Measurements from ENCODE around the gene TRPC4AP.

Gene TRPC4AP

GRCh38 chr20:35003211-35004031 is 89.2 kb downstream of the TRPC4AP start:
- no peak for DNase-seq (ENCODE audit: low read depth in 1 of 2, low spot score in 1 of 2)

GRCh38 chr20:35002426-35003210 is 90.0 kb downstream of the TRPC4AP start:
- no peak for DNase-seq (ENCODE audit: low read depth in 1 of 2, low spot score in 1 of 2)

- DNase-seq (ENCODE audit: low read depth in 1 of 2, low spot score in 1 of 2) = no peak
Measured at GRCh38 chr20:35001596-35002362, 90.8 kb downstream of the TRPC4AP start.

- no peak for DNase-seq (ENCODE audit: low read depth in 1 of 2, low spot score in 1 of 2)
Measured at GRCh38 chr20:35000922-35001595, 91.5 kb downstream of the TRPC4AP start.

GRCh38 chr20:35000311-35000921 is 92.2 kb downstream of the TRPC4AP start:
- DNase-seq (ENCODE audit: low read depth in 1 of 2, low spot score in 1 of 2) = no peak

- DNase-seq (ENCODE audit: low read depth in 1 of 2, low spot score in 1 of 2) = no peak
Measured at GRCh38 chr20:34999782-35000181, 92.8 kb downstream of the TRPC4AP start.

GRCh38 chr20:34999021-34999451 is 93.6 kb downstream of the TRPC4AP start:
- no peak for DNase-seq (ENCODE audit: low read depth in 1 of 2, low spot score in 1 of 2)

GRCh38 chr20:34998331-34998950 is 94.2 kb downstream of the TRPC4AP start:
- DNase-seq (ENCODE audit: low read depth in 1 of 2, low spot score in 1 of 2) = no peak

GRCh38 chr20:34997774-34998173 is 94.8 kb downstream of the TRPC4AP start:
- no peak for DNase-seq (ENCODE audit: low read depth in 1 of 2, low spot score in 1 of 2)

- DNase-seq (ENCODE audit: low read depth in 1 of 2, low spot score in 1 of 2) = no peak
Measured at GRCh38 chr20:34997131-34997561, 95.5 kb downstream of the TRPC4AP start.

- no peak for DNase-seq (ENCODE audit: low read depth in 1 of 2, low spot score in 1 of 2)
Measured at GRCh38 chr20:34996243-34997028, 96.2 kb downstream of the TRPC4AP start.

GRCh38 chr20:34995696-34996095 is 96.9 kb downstream of the TRPC4AP start:
- DNase-seq (ENCODE audit: low read depth in 1 of 2, low spot score in 1 of 2) = no peak

GRCh38 chr20:34995192-34995591 is 97.4 kb downstream of the TRPC4AP start:
- DNase-seq (ENCODE audit: low read depth in 1 of 2, low spot score in 1 of 2) = no peak

- DNase-seq (ENCODE audit: low read depth in 1 of 2, low spot score in 1 of 2) = no peak
Measured at GRCh38 chr20:34994509-34995131, 98.0 kb downstream of the TRPC4AP start.

GRCh38 chr20:34993941-34994508 is 98.6 kb downstream of the TRPC4AP start:
- DNase-seq (ENCODE audit: low read depth in 1 of 2, low spot score in 1 of 2) = no peak

GRCh38 chr20:34992751-34993417 is 99.7 kb downstream of the TRPC4AP start:
- DNase-seq (ENCODE audit: low read depth in 1 of 2, low spot score in 1 of 2) = no peak

- DNase-seq (ENCODE audit: low read depth in 1 of 2, low spot score in 1 of 2) = no peak
Measured at GRCh38 chr20:34990661-34991214, 101.9 kb downstream of the TRPC4AP start.

- DNase-seq (ENCODE audit: low read depth in 1 of 2, low spot score in 1 of 2) = no peak
Measured at GRCh38 chr20:34990231-34990630, 102.4 kb downstream of the TRPC4AP start.

All from stimulated activated CD4-positive, alpha-beta T cell treated with anti-CD3 and anti-CD28 coated beads, Interleukin-15, amount 100 ng/mL, for 1 hour (primary cell).